ENCODE measurements around the gene CDC14B. TPM values are rescaled to one million over a fixed set of nuclear protein-coding genes. Genes with fewer than 3 reads are reported as not detected.
A peak's percentile ranks its signal among the peaks of the same experiment; 100 is the strongest.

Gene CDC14B
- total RNA-seq, 2 donors from 2014 or later = 12.7 to 17.3 TPM

GRCh38 chr9:96663506-96664120 is 44.0 kb upstream of the CDC14B start:
- TF ChIP-seq CTCF (IDR thresholded peaks at IDR 0.05) = no peak
- Histone ChIP-seq H3K4me3 (no peak overlapping the region), H3K36me3 (no peaks in the 10 kb centered on the region), H3K9me3 (no peaks in the 10 kb centered on the region), H3K9ac (ENCODE audit: low read depth in 2 of 2, low read length in 2 of 2) (no peak overlapping the region), H3K27ac (no peak overlapping the region), H3K27me3 (no peaks in the 10 kb centered on the region), H3K4me1 (no peaks in the 10 kb centered on the region)
- DNase-seq = no peak
- intact Hi-C loops (cut with DNase I) = loop anchor here (10.0 kb wide), 1 partner anchor 429 kb away; no protein-coding TSS in a partner anchor

GRCh38 chr9:96661711-96662110 is 42.1 kb upstream of the CDC14B start:
- Histone ChIP-seq H3K27me3 (no peaks in the 10 kb centered on the region), H3K9ac (ENCODE audit: low read depth in 2 of 2, low read length in 2 of 2) (no peak overlapping the region), H3K36me3 (no peaks in the 10 kb centered on the region), H3K9me3 (no peaks in the 10 kb centered on the region), H3K4me3 (no peak overlapping the region), H3K27ac (no peak overlapping the region), H3K4me1 (no peaks in the 10 kb centered on the region)
- no peak for TF ChIP-seq CTCF (IDR thresholded peaks at IDR 0.05)
- intact Hi-C loops (cut with DNase I) = loop anchor here (10.0 kb wide), 1 partner anchor 427 kb away; no protein-coding TSS in a partner anchor
- DNase-seq = no peak

- Histone ChIP-seq H3K27ac (no peak overlapping the region), H3K9ac (ENCODE audit: low read depth in 2 of 2, low read length in 2 of 2) (no peak overlapping the region), H3K4me1 (no peaks in the 10 kb centered on the region), H3K36me3 (no peaks in the 10 kb centered on the region), H3K9me3 (no peaks in the 10 kb centered on the region), H3K27me3 (no peaks in the 10 kb centered on the region), H3K4me3 (no peak overlapping the region)
- DNase-seq = no peak
- intact Hi-C loops (cut with DNase I) = loop anchor here (10.0 kb wide), 1 partner anchor 426 kb away; no protein-coding TSS in a partner anchor
- TF ChIP-seq CTCF (IDR thresholded peaks at IDR 0.05) = no peak
Measured at GRCh38 chr9:96660692-96661248, 41.1 kb upstream of the CDC14B start.

GRCh38 chr9:96655198-96655851 is 35.7 kb upstream of the CDC14B start, which contains the start of gene PRXL2C:
TSS of gene PRXL2C (minus strand) at chr9:96655317. CDS start at chr9:96655281, 36 bp downstream.
- Histone ChIP-seq H3K9me3 (no peaks in the 10 kb centered on the region), H3K4me1 (no peaks in the 10 kb centered on the region), H3K9ac (ENCODE audit: low read depth in 2 of 2, low read length in 2 of 2) (peak within 1 kb of the TSS; percentile 46 to 87), H3K4me3 (peak within 1 kb of the TSS; percentile 60), H3K36me3 (no peaks in the 10 kb centered on the region), H3K27ac (peak within 1 kb of the TSS; percentile 83), H3K27me3 (no peaks in the 10 kb centered on the region)
- peak; percentile 89 for DNase-seq
- no peak for TF ChIP-seq CTCF (IDR thresholded peaks at IDR 0.05)
- intact Hi-C loops (cut with DNase I) = no loop called here

- no peak for TF ChIP-seq CTCF (IDR thresholded peaks at IDR 0.05)
- peak; percentile 80 for DNase-seq
- Histone ChIP-seq H3K4me3 (peak overlapping the region; percentile 60), H3K4me1 (no peaks in the 10 kb centered on the region), H3K27ac (peak overlapping the region; percentile 83), H3K36me3 (no peaks in the 10 kb centered on the region), H3K9me3 (no peaks in the 10 kb centered on the region), H3K9ac (ENCODE audit: low read depth in 2 of 2, low read length in 2 of 2) (peak overlapping the region; percentile 46 to 87), H3K27me3 (no peaks in the 10 kb centered on the region)
- intact Hi-C loops (cut with DNase I) = loop anchor here (5.0 kb wide), 1 partner anchor 212 kb away; no protein-coding TSS in a partner anchor
Measured at GRCh38 chr9:96654450-96655197, 35.0 kb upstream of the CDC14B start.
